Skeletal muscle satellite cell (primary cell): ENCODE results near the gene GRIK2.

Experiments
- H3K27me3 ChIP-seq: 2 replicates; pipeline ENCODE4 v1.7.0; 2013; ENCODE audit warnings: low read length; ENCODE audit not compliant: control insufficient read depth, insufficient read depth
- H3K36me3 ChIP-seq: 2 replicates; pipeline ENCODE4 v1.7.0; 2013; ENCODE audit warnings: mild to moderate bottlenecking, control low read depth, low read length; ENCODE audit not compliant: insufficient read depth
- H3K4me1 ChIP-seq: 2 replicates; pipeline ENCODE4 v1.7.0; 2013; ENCODE audit warnings: low read length; ENCODE audit not compliant: control insufficient read depth, insufficient read depth
- H3K4me2 ChIP-seq: 2 replicates; pipeline ENCODE4 v1.7.0; 2013; ENCODE audit warnings: mild to moderate bottlenecking, low read length
- H3K4me3 ChIP-seq: 2 replicates; pipeline ENCODE4 v1.7.0; 2013; ENCODE audit warnings: low read length
- H3K9ac ChIP-seq: 2 replicates; pipeline ENCODE4 v1.7.0; 2013; ENCODE audit warnings: mild to moderate bottlenecking, low read depth, low read length, moderate library complexity
- H3K9me3 ChIP-seq: replicated peaks from 2 replicates; pipeline ENCODE4 v1.7.0; 2013; ENCODE audit warnings: mild to moderate bottlenecking, control low read depth, low read length

GRIK2 gene

DNA sequence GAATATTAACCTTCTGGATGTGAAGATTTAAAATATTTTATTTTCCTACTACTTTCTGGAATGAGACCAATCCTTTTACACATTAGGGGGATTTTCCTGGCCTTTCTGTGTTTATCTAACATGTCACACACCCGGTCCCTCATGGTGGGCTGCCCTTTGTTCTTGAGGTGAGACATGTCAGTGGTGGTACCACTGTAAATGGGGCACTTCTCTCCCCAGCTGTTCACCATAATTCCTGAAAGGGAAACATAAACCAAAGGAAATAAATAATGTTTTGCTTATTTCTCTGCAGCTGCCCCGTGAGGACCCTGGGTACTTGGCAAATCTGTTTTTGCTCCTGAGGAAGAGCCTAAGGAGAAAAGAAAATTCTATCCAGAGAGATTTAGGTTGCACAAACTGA lies 41.1 kb downstream of the GRIK2 start:
- Histone ChIP-seq H3K27me3 (no peaks in the 10 kb centered on the region), H3K9me3 (no peaks in the 10 kb centered on the region), H3K36me3 (no peaks in the 10 kb centered on the region), H3K4me1 (no peaks in the 10 kb centered on the region), H3K9ac (no peak overlapping the region), H3K4me2 (no peak overlapping the region), H3K4me3 (no peak overlapping the region)

DNA sequence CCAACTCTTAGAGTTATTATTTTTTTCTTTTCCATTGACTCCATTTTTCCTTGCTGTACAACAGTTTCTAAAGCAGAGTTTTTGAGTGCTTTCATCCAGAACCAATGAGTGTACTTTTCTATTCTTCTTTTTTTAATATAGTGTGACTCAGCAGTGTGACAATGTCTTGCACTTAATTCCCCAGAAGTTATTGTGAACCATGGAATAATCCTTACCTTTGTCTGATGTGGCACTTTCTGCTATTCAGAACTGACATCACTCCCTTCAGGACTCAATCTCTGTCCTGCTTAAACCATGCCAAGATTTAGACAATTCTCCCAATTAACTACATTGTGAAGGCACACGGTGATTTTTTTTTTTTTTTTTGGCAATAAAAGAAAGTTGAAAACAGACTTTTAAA lies 41.5 kb downstream of the GRIK2 start:
- Histone ChIP-seq H3K4me1 (no peaks in the 10 kb centered on the region), H3K36me3 (no peaks in the 10 kb centered on the region), H3K9me3 (no peaks in the 10 kb centered on the region)

DNA sequence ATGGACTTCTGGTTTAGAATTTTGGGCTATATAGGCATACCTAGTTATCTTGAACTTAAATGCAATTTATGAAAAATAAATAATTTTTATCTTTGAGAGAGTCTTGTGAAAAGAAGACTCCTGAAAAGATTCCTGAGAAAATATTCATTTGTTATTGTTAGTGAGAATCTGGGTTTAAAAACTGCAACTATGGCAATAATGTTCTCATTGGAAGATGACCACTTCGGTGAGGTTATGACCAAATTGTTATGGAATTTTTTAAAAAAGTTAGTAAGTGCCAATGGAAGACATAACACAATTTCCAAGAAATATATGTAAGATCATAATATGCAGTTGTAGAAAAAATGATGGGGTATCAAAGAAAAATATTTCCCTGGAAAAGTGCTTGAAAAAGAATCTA lies 46.3 kb downstream of the GRIK2 start:
- no peaks in the 10 kb centered on the region for H3K27me3 ChIP-seq
- no peak overlapping the region for H3K4me2 ChIP-seq
- H3K9me3 ChIP-seq: no peaks in the 10 kb centered on the region
- H3K36me3 ChIP-seq: no peaks in the 10 kb centered on the region
- H3K4me3 ChIP-seq: no peak overlapping the region
- no peaks in the 10 kb centered on the region for H3K4me1 ChIP-seq
- no peak overlapping the region for H3K9ac ChIP-seq

More for the DNA sequence above, 41.5 kb downstream of the GRIK2 start:
- H3K9ac ChIP-seq: no peak overlapping the region
- H3K4me2 ChIP-seq: no peak overlapping the region
- no peak overlapping the region for H3K4me3 ChIP-seq
- H3K27me3 ChIP-seq: no peaks in the 10 kb centered on the region

DNA sequence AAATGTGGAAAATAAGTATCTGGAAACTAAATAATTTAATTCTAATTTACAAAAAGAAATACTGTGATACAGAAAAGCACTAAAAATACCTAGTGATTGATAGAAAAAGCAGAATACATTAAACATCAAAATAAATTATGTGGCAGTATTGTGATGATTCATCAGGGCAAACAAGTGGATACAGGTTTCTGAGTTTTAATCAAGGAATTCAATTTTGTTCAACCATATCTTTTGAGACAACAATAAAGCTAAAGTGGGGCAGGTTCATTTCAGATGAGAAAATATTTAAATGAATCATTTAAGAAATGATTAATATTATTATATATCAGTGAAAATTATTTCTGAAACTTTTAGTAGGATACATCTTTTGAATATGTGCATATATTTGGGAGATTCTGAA lies 49.8 kb downstream of the GRIK2 start:
- no peak overlapping the region for H3K4me2 ChIP-seq
- no peak overlapping the region for H3K4me3 ChIP-seq
- no peaks in the 10 kb centered on the region for H3K27me3 ChIP-seq
- no peak overlapping the region for H3K9ac ChIP-seq
- H3K9me3 ChIP-seq: no peaks in the 10 kb centered on the region
- peaks cover 3% of the 10 kb centered on the region for H3K4me1 ChIP-seq
- no peaks in the 10 kb centered on the region for H3K36me3 ChIP-seq

DNA sequence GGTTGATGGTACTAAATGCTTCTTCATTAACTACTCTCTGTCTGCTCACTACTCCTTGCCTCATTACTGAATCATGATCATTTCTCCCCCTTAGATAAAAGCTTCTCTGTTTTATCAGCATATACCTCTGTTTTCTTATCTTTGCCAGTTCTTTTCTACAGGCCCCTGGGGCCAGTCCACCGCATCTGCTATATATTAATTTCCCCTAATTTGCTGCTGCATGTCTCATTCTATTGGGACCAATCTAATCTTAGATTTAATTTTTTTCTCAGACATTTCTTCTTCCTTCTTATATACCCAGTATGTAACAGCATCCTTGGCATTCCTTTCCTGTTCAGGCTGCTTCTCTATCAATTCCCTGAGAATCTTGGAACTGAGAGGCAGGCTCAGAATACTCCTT lies 51.2 kb downstream of the GRIK2 start:
- Histone ChIP-seq H3K9me3 (no peaks in the 10 kb centered on the region), H3K9ac (no peak overlapping the region), H3K4me2 (no peak overlapping the region), H3K27me3 (no peaks in the 10 kb centered on the region), H3K4me3 (no peak overlapping the region), H3K36me3 (no peaks in the 10 kb centered on the region), H3K4me1 (peaks cover 3% of the 10 kb centered on the region)

DNA sequence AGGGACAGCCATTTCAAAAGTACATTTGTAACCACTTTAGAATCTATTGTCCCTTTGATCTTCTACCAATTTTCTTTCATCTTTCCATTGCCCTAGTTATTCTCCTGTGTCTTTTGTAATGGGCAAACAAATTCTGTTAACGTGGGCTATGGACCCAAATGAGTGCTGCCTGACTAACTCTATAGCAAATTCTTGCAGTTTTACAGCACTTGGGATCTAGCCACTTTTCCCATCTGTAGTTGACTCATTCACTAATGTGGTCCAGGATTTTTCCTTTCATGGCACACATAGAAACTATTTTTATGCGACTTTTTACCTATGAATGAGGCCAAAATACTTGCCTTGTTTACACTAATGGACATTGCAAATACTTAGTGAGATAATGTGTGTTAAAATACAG lies 52.0 kb downstream of the GRIK2 start:
- Histone ChIP-seq H3K4me1 (peaks cover 3% of the 10 kb centered on the region), H3K9ac (no peak overlapping the region), H3K4me3 (no peak overlapping the region), H3K27me3 (no peaks in the 10 kb centered on the region), H3K36me3 (no peaks in the 10 kb centered on the region), H3K9me3 (no peaks in the 10 kb centered on the region), H3K4me2 (no peak overlapping the region)

DNA sequence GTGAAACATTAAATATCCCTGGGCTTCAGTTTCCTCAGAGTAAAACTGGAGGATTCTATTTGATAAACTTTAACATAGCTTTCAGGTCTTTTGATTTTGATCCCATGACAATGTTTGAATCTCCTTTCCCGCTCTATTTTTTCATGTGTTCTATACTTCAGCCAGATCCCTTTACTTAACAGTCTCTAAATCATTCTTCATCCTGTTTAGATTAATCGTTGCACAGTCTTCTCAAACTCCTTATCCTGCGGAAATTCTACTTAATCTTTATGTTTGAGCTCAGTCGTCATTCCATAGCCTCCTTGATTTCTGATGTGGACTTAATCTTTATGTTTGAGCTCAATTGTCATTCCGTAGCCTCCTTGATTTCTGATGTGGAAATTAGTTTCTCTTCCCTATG lies 57.4 kb downstream of the GRIK2 start:
- H3K4me1 ChIP-seq: no peaks in the 10 kb centered on the region
- H3K4me3 ChIP-seq: no peak overlapping the region
- no peaks in the 10 kb centered on the region for H3K27me3 ChIP-seq
- H3K4me2 ChIP-seq: no peak overlapping the region
- no peaks in the 10 kb centered on the region for H3K36me3 ChIP-seq
- no peaks in the 10 kb centered on the region for H3K9me3 ChIP-seq
- no peak overlapping the region for H3K9ac ChIP-seq

DNA sequence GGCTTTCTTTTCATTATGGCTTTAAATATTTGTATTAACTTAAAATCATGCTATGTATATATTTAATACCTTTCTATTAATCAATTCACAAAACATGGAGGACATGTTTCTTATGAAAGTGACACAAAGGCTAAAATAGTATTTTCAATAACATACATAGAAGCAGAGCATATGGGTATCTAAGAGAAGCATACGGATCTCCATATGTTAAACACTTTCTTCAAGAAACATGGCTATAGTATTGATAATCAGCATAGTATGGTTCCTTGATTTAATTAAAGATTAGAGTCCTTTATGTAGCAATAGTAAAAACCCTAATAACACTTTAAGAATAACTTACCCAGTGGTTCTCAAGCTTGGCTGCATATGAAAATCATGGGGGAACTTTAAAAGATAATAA lies 58.5 kb downstream of the GRIK2 start:
- H3K4me2 ChIP-seq: no peak overlapping the region
- H3K4me1 ChIP-seq: no peaks in the 10 kb centered on the region
- no peak overlapping the region for H3K4me3 ChIP-seq
- H3K9ac ChIP-seq: no peak overlapping the region
- H3K9me3 ChIP-seq: no peaks in the 10 kb centered on the region
- H3K27me3 ChIP-seq: no peaks in the 10 kb centered on the region
- no peaks in the 10 kb centered on the region for H3K36me3 ChIP-seq

DNA sequence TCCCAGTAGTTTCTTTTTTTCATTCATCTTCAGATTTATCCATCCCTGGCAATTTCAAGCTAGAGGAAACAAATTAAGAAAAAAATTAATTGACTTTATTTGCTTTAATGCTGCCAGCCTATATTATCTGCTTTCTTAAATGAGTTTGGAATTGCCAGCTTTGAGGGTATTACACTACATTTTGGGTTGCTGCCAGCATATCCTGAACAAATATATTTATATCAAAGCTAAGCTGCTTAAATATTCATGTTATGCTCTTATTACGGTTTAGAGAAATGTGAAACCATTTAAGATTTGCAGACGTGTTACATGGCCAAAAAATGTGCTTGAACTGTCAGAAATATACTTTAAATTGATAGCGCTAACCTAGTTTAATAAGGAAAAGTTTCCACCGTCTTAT lies 59.7 kb downstream of the GRIK2 start:
- H3K36me3 ChIP-seq: no peaks in the 10 kb centered on the region
- H3K9me3 ChIP-seq: no peaks in the 10 kb centered on the region
- no peak overlapping the region for H3K4me2 ChIP-seq
- H3K9ac ChIP-seq: no peak overlapping the region
- no peaks in the 10 kb centered on the region for H3K27me3 ChIP-seq
- H3K4me3 ChIP-seq: no peak overlapping the region
- H3K4me1 ChIP-seq: no peaks in the 10 kb centered on the region

DNA sequence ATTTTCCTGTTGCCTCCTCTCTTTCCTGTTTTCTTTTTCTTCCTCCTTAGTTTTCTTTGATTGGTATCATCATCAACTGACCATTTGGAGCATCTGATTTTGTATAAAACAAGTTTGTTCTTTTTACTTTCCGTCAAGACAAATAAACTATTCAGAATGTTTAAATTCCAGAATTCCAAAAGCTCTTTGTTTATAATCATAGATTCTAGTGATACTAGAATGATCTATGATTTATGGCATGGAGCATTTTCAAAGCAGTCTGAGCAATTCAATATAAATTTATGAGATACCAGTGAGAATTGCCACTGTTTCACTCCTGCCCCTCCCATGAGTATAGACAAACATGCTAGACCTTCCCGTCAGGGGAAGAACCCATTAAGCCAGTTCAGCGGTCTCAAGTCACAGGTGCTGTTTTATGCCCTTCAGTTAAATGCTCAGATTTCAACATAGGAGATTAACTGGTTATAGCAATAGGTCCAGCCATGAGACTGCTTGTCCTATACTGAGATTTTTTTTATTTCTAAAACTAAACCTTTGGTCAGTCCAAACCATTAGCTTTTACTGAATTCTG lies 60.7 kb downstream of the GRIK2 start:
- Histone ChIP-seq H3K9me3 (no peaks in the 10 kb centered on the region), H3K9ac (no peak overlapping the region), H3K36me3 (no peaks in the 10 kb centered on the region), H3K4me3 (no peak overlapping the region), H3K4me2 (no peak overlapping the region), H3K4me1 (no peaks in the 10 kb centered on the region), H3K27me3 (no peaks in the 10 kb centered on the region)

DNA sequence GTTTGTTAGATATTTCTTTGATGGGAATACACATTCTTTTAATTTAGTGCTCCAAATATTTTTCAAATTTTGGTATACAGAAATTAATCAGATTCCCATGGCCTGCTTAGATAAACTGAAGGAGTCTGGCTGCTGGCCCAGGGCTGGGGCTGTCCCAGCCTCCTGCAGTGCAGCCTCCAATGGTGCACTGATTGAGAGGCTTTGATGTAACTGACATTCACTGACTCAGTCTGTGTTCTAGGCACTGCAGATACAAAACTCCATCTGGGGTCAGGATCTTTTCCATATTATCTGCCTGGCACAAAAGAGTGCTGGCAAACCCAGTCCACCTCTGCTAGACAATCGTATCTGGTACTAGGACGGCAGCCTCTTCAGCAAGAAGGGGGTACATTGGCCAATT lies 64.8 kb downstream of the GRIK2 start:
- no peaks in the 10 kb centered on the region for H3K4me1 ChIP-seq
- H3K36me3 ChIP-seq: no peaks in the 10 kb centered on the region
- H3K9me3 ChIP-seq: no peaks in the 10 kb centered on the region
- H3K27me3 ChIP-seq: no peaks in the 10 kb centered on the region
- H3K4me2 ChIP-seq: no peak overlapping the region
- H3K4me3 ChIP-seq: no peak overlapping the region
- no peak overlapping the region for H3K9ac ChIP-seq

DNA sequence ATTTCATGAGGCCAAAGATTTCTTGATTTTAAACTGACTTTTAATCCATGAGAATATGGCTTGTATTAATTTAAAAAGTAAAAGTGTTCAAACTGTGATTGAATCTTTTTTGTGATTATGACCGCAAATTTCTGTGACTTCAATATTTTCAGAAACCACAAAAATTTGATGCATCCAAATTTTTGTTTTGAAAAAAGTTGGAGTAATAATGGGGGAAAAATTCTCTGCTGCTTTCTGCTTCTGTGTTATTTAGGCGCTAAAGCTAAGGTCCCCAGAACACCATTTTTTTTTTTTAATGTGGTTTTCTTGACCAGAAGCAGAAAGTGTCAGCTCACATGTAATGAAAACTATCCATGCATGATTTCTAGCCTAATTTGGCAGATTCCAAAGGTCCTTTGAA lies 65.3 kb downstream of the GRIK2 start:
- Histone ChIP-seq H3K36me3 (no peaks in the 10 kb centered on the region), H3K9ac (no peak overlapping the region), H3K4me3 (no peak overlapping the region), H3K27me3 (no peaks in the 10 kb centered on the region), H3K4me2 (no peak overlapping the region), H3K9me3 (no peaks in the 10 kb centered on the region), H3K4me1 (no peaks in the 10 kb centered on the region)
